H9 (cell line): ENCODE results near the gene WDR5. TPM values are rescaled to one million over a fixed set of nuclear protein-coding genes. Genes with fewer than 3 reads are reported as not detected.
A peak's percentile ranks its signal among the peaks of the same experiment; 100 is the strongest.

ENCODE experiments used
- DNase-seq: peaks from one replicate; pipeline ENCODE4 v3.0.0-alpha.2; 2017
- H2AFZ ChIP-seq: one replicate; pipeline ENCODE4 v1.6.1; 2013; ENCODE audit warnings: mild to moderate bottlenecking, low read length, control low read depth, moderate library complexity
- H2AK5ac ChIP-seq: 2 replicates; pipeline ENCODE4 v1.6.1; 2013; ENCODE audit warnings: low read length, control low read depth, mixed read lengths; ENCODE audit not compliant: insufficient read length
- H2BK120ac ChIP-seq: one replicate; pipeline ENCODE4 v1.6.1; 2013; ENCODE audit warnings: low read depth, mild to moderate bottlenecking, low read length, control low read depth, inconsistent platforms; ENCODE audit not compliant: poor library complexity, severe bottlenecking
- H2BK12ac ChIP-seq: 2 replicates; pipeline ENCODE4 v1.6.1; 2013; ENCODE audit warnings: low read length, control low read depth, mixed read lengths, low read depth; ENCODE audit not compliant: insufficient read length
- H2BK15ac ChIP-seq: 2 replicates; pipeline ENCODE4 v1.6.1; 2013; ENCODE audit warnings: low read depth, low read length, control low read depth
- H2BK20ac ChIP-seq: one replicate; pipeline ENCODE4 v1.6.1; 2013; ENCODE audit warnings: low read depth, mild to moderate bottlenecking, low read length, control low read depth, inconsistent platforms; ENCODE audit not compliant: poor library complexity, severe bottlenecking
- H2BK5ac ChIP-seq: 2 replicates; pipeline ENCODE4 v1.6.1; 2013; ENCODE audit warnings: low read length, control low read depth, mixed read lengths; ENCODE audit not compliant: insufficient read length
- H3K14ac ChIP-seq: 2 replicates; pipeline ENCODE4 v1.6.1; 2013; ENCODE audit warnings: low read length, control low read depth; ENCODE audit not compliant: insufficient read depth
- H3K18ac ChIP-seq: 2 replicates; pipeline ENCODE4 v1.6.1; 2013; ENCODE audit warnings: low read depth, mild to moderate bottlenecking, mixed read lengths, low read length, control low read depth; ENCODE audit not compliant: insufficient read length
- H3K23ac ChIP-seq: 2 replicates; pipeline ENCODE4 v1.6.1; 2013; ENCODE audit warnings: low read length, control low read depth, mixed read lengths, low read depth; ENCODE audit not compliant: insufficient read length
- H3K23me2 ChIP-seq: 2 replicates; pipeline ENCODE4 v1.6.1; 2013; ENCODE audit warnings: low read depth, mild to moderate bottlenecking, mixed read lengths, low read length, control low read depth; ENCODE audit not compliant: insufficient read length, poor library complexity, severe bottlenecking
- H3K27ac ChIP-seq: 2 replicates; pipeline ENCODE4 v1.5.1; 2013; ENCODE audit warnings: low read length, control low read depth, mixed read lengths, low read depth; ENCODE audit not compliant: insufficient read length
- H3K27me3 ChIP-seq: 2 replicates; pipeline ENCODE4 v1.6.1; 2013; ENCODE audit warnings: low read length, control low read depth, inconsistent platforms; ENCODE audit not compliant: insufficient read depth
- H3K4ac ChIP-seq: 2 replicates; pipeline ENCODE4 v1.6.1; 2013; ENCODE audit warnings: low read depth, mild to moderate bottlenecking, control low read depth, inconsistent platforms, low read length, moderate library complexity
- H3K4me1 ChIP-seq: 2 replicates; pipeline ENCODE4 v1.6.1; 2013; ENCODE audit warnings: low read length, control low read depth, inconsistent platforms; ENCODE audit not compliant: insufficient read depth
- H3K4me2 ChIP-seq: 2 replicates; pipeline ENCODE4 v1.6.1; 2013; ENCODE audit warnings: low read length, control low read depth, mixed read lengths; ENCODE audit not compliant: insufficient read length, insufficient read depth
- H3K56ac ChIP-seq: 2 replicates; pipeline ENCODE4 v1.6.1; 2013; ENCODE audit warnings: low read depth, mild to moderate bottlenecking, mixed read lengths, low read length, control low read depth; ENCODE audit not compliant: insufficient read length
- H3K79me1 ChIP-seq: 2 replicates; pipeline ENCODE4 v1.6.1; 2013; ENCODE audit warnings: low read depth, mild to moderate bottlenecking, moderate library complexity, low read length, control low read depth, inconsistent platforms; ENCODE audit not compliant: insufficient read depth, poor library complexity, severe bottlenecking
- H3K79me2 ChIP-seq: 2 replicates; pipeline ENCODE4 v1.6.1; 2013; ENCODE audit warnings: low read length, control low read depth, inconsistent platforms; ENCODE audit not compliant: insufficient read depth
- H3K9ac ChIP-seq: 2 replicates; pipeline ENCODE4 v1.6.1; 2013; ENCODE audit warnings: low read length, control low read depth, mixed read lengths; ENCODE audit not compliant: insufficient read length; ENCODE audit errors: extremely low read depth
- H3K9me3 ChIP-seq: one replicate; pipeline ENCODE4 v1.6.1; 2013; ENCODE audit warnings: low read depth, low read length, inconsistent platforms; ENCODE audit not compliant: control insufficient read depth
- H3T11ph ChIP-seq: one replicate; pipeline ENCODE4 v1.6.1; 2013; ENCODE audit warnings: mild to moderate bottlenecking, low read length, control low read depth, inconsistent platforms
- H4K20me1 ChIP-seq: one replicate; pipeline ENCODE4 v1.6.1; 2013; ENCODE audit not compliant: control insufficient read depth, insufficient read length, insufficient read depth
- H4K5ac ChIP-seq: 2 replicates; pipeline ENCODE4 v1.6.1; 2013; ENCODE audit warnings: low read depth, mild to moderate bottlenecking, mixed read lengths, low read length, control low read depth; ENCODE audit not compliant: insufficient read length
- H4K8ac ChIP-seq: replicated peaks from 2 replicates; pipeline ENCODE4 v1.6.1; 2013; ENCODE audit warnings: low read length, control low read depth, mixed read lengths, low read depth; ENCODE audit not compliant: insufficient read length
- H4K91ac ChIP-seq: 2 replicates; pipeline ENCODE4 v1.6.1; 2013; ENCODE audit warnings: low read depth, mild to moderate bottlenecking, moderate library complexity, mixed read lengths, low read length, control low read depth; ENCODE audit not compliant: insufficient read length
- H3K27ac Mint-ChIP-seq, 3 experiments: 2 replicates in 2 of 3; 3 replicates in 1 of 3; pipeline ENCODE4 v1.8.0; 2020 to 2021; ENCODE audit warnings: mixed read lengths in 3 of 3, mild to moderate bottlenecking in 1 of 3, moderate library complexity in 1 of 3
- H3K27me3 Mint-ChIP-seq: 2 replicates; pipeline ENCODE4 v1.8.0; 2021; ENCODE audit warnings: low read depth, mild to moderate bottlenecking, moderate library complexity, mixed read lengths
- H3K36me3 Mint-ChIP-seq, 3 experiments: 2 replicates in 2 of 3; 3 replicates in 1 of 3; pipeline ENCODE4 v1.8.0; 2020 to 2021; ENCODE audit warnings: low read depth in 3 of 3, mixed read lengths in 3 of 3; ENCODE audit not compliant: insufficient read depth in 1 of 3
- H3K4me1 Mint-ChIP-seq, 2 experiments: 2 replicates each; pipeline ENCODE4 v1.8.0; 2020; ENCODE audit warnings: mixed read lengths in 2 of 2
- H3K4me3 Mint-ChIP-seq, 2 experiments: 2 replicates in 1 of 2; 3 replicates in 1 of 2; pipeline ENCODE4 v1.8.0; 2020 to 2021; ENCODE audit warnings: mild to moderate bottlenecking in 2 of 2, mixed read lengths in 2 of 2, moderate library complexity in 1 of 2
- H3K9me3 Mint-ChIP-seq, 2 experiments: 2 replicates in 1 of 2; 3 replicates in 1 of 2; pipeline ENCODE4 v1.8.0; 2020; ENCODE audit warnings: mild to moderate bottlenecking in 2 of 2, mixed read lengths in 2 of 2, moderate library complexity in 1 of 2
- CTCF ChIP-seq: fragments of 200-600 bp; sonication (generic); conservative IDR thresholded peaks from 3 replicates; pipeline ENCODE4 v1.8.0; 2021; ENCODE audit warnings: antibody characterized with exemption, mild to moderate bottlenecking
- WGBS: extraction: QIAGEN DNeasy Blood & Tissue Kit; methylation state at CpG from one replicate; pipeline ENCODE4 v1.1.7; 2013; ENCODE audit warnings: missing lambda C conversion rate, low lambda C conversion rate, mixed read lengths; ENCODE audit not compliant: insufficient read length; ENCODE audit errors: extremely low coverage; 5-methylcytosine and 5-hydroxymethylcytosine counted together
- total RNA-seq: library from RNA; stranded (reverse); gene quantifications from 2 replicates; pipeline ENCODE4 v1.2.1, GENCODE V29; 2021

The WDR5 gene
- total RNA-seq, 1 experiment from 2014 or later, result 72.3 TPM

DNA sequence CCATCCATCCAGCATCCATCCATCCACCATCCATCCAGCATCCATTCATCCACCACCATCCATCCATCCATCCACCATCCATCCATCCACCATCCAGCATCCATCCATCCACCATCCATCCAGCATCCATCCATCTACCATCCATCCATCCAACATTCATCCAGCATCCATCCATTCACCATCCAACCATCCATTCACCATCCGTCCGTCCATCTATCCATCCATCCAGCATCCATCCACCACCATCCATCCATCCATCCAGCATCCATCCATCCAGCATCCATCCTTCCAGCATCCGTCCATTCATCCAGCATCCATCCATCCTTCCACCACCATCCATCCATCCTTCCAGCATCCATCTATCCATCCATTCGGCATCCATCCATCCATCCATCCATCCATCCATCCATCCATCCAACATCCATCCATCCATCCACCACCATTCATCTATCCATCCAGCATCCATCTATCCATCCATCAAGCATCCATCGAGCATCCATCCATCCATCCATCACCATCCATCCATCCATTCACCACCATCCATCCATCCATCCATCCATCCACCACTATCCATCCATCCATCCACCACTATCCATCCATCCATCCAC, 32.4 kb upstream of the WDR5 start:
- Histone ChIP-seq H3K27ac (no peak overlapping the region), H3K79me2 (no peaks in the 10 kb centered on the region)

More for the DNA sequence above, 32.4 kb upstream of the WDR5 start:
- Mint-ChIP-seq H3K27me3 (peaks cover 28% of the 10 kb centered on the region), H3K4me3 (peak overlapping the region in 1 of 2 experiments; percentile 10; a peak in 1 of 5 replicates), H3K4me1 (no peaks in the 10 kb centered on the region), H3K9me3 (peaks cover 22 to 31% of the 10 kb centered on the region in 2 experiments), H3K36me3 (peaks cover 0 to 10% (median 2%) of the 10 kb centered on the region in 3 experiments; a peak in 4 of 7 replicates), H3K27ac (no peak overlapping the region; a peak in 1 of 7 replicates)
- no peak overlapping the region for H4K91ac ChIP-seq
- H3K23me2 ChIP-seq, result no peaks in the 10 kb centered on the region
- no peak overlapping the region for H2AFZ ChIP-seq
- no peak overlapping the region for H4K8ac ChIP-seq
- no peak overlapping the region for H3K18ac ChIP-seq
- H2AK5ac ChIP-seq, result no peak overlapping the region
- no peak overlapping the region for H3K56ac ChIP-seq
- H3K4me2 ChIP-seq, result no peak overlapping the region
- no peak overlapping the region for H2BK20ac ChIP-seq
- H3K23ac ChIP-seq, result no peak overlapping the region
- no peak overlapping the region for H3K9ac ChIP-seq
- no peaks in the 10 kb centered on the region for H3K4me1 ChIP-seq
- H3K9me3 ChIP-seq, result peaks cover 5% of the 10 kb centered on the region
- H3K79me1 ChIP-seq, result no peaks in the 10 kb centered on the region
- 100% methylated on average over 3 of the region's 5 CpGs for whole genome bisulfite sequencing
- no peak overlapping the region for H3K14ac ChIP-seq
- no peak overlapping the region for H4K5ac ChIP-seq
- no peak overlapping the region for H3T11ph ChIP-seq
- peaks cover 2% of the 10 kb centered on the region for H4K20me1 ChIP-seq
- H2BK15ac ChIP-seq, result no peak overlapping the region
- H2BK5ac ChIP-seq, result no peak overlapping the region
- TF ChIP-seq CTCF, result no peak
- no peak overlapping the region for H3K4ac ChIP-seq
- no peak overlapping the region for H2BK12ac ChIP-seq
- no peak overlapping the region for H2BK120ac ChIP-seq
- H3K27me3 ChIP-seq, result no peaks in the 10 kb centered on the region
- DNase-seq, result no peak
